Central memory CD4-positive, alpha-beta T cell (primary cell): ENCODE results near the gene ZBTB44.
"Not testable (repeated sequence)": the region's sequence is repeated elsewhere in the genome, so short reads cannot be mapped to it uniquely, and the experiment has no call there.

Source experiments
- DNase-seq: peaks from one replicate; pipeline ENCODE4 v3.0.0; 2022

ZBTB44 gene

DNA sequence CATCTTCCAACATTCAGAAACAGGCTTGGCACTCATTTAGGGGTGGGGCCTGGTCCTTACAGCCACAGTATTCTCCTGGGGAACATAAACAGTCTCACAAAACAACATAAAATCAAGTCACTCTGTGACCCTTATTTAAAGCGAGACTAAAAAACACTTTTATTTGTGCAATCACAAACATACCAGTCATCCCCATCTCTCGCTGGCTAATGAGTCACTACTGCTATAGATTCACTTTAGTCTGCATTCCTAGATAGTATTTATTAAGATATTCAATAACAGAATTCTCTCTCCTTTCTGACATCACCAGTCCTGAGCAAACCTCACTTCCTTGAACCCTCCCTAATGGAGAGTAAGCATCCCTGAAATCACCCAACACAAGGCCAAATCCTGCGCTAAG, 68.0 kb downstream of the ZBTB44 start:
- no peak for DNase-seq

GRCh38 chr11:130246270-130246669, 68.4 kb downstream of the ZBTB44 start:
- DNase-seq = no peak

- not testable (repeated sequence) for DNase-seq
Observed at GRCh38 chr11:130245375-130245774, 69.3 kb downstream of the ZBTB44 start.

GRCh38 chr11:130244848-130245247, 69.9 kb downstream of the ZBTB44 start:
- no peak for DNase-seq

GRCh38 chr11:130243816-130244215, 70.9 kb downstream of the ZBTB44 start:
- no peak for DNase-seq

DNA sequence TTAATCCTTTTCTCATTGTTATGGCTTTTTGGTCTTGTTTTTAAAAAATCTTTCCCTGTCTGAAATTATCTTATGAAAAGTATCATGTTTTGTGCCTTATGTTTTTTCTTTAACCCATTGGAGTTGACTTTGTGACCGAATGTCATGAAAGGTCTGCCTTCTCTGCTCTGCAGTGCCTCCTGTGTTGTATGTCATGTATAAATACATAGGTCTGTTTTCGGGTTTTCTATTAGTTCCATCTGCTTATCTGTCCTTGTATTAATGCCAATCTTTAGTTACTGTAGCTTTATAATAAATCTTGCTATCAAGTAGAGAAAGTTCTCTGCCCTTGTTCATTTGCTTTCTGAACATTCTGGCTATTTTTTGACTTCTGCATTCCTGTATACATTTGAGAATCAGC, 73.0 kb downstream of the ZBTB44 start:
- no peak for DNase-seq

GRCh38 chr11:130237282-130238006, 77.3 kb downstream of the ZBTB44 start:
- no peak for DNase-seq

DNA sequence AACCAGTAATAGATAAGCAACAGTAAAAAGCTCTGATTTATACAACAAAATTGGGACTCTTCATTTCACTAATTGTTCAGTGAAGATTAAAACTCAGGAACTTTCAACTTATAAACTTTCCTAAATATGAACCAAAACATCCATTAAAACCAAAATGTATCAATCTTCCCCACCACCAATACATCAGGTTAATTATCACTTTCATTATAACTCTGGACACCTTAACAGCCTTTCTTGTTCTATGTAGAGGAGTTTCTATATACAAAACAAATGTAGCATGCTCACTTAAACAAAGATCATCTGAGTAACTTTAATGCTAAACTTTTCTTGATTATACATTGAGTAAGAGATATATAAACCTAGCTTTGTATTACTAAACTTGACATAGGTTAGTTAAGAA, 80.4 kb downstream of the ZBTB44 start:
- DNase-seq = no peak

DNA sequence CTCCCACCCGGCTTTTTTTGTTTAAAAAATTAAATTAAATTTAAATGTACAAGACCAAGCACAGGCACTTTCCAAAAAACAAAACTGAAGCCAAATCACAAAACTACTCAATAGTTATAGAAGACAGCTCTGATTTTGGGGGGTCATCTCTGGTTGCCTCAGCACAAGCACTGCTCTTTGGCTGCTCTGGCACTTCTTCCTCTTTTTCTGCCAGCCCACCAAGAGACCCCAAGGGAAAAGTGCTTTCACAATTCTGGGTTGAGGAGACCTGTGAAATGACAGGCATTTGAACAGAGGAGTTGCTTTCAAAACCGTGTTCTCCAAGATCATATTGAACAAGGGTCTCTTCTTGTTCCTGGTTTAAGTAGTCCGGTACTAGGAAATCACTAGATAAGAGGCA, 80.8 kb downstream of the ZBTB44 start:
- DNase-seq = not testable (repeated sequence)

- not testable (repeated sequence) for DNase-seq
Observed at GRCh38 chr11:130233486-130233885, 81.2 kb downstream of the ZBTB44 start.

DNA sequence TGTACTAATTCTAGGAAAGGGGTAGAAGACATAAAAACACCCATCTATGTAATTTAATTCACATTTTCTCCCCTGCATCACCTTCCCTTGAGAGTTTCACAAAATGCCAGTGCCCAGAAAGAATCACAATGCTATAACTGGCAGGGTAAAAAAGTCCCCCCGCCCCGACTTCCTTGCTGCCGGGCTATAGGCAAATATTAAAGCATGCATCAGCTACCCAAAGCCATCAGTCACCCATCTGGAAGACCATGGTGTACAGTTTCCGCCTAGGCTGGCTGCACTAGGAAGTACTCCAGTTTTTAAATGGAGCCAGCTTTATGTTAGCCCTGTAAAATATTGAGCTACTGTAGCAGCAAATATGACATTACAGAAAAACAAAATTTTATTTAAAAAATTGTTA, 87.3 kb downstream of the ZBTB44 start:
- DNase-seq = no peak

DNA sequence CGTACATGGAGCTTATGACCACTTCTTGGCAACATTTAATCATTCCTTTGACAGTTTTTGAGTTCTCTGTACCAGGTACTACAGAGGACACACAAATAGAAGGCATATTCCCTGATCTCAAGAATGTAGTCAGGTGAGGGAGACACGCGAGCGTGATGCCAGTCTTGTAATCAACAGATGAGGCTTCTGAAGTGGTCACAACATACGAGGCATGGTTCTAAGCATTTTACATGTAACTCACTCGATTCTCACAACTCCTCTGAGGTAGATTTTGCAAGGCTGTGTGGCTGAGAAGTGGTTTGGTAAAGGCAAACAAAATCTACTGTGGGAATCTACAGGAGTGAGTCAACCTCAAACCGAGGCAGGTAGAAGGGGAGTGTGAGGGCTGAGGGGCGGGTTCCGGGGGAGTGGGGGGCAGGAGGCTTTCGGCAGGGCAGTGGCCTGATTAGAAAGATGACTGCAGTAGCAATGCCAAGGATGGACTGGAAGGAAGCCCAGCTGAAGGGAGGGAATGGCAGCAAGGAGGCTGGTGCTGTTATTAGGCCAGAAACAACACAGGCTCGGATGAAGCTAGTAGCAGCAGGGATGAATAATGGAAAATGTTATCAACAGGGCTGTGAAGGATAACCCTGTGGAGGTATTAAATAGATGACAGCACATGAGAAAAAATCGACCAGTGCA, 91.3 kb downstream of the ZBTB44 start:
- no peak for DNase-seq

GRCh38 chr11:130220311-130221035, 94.2 kb downstream of the ZBTB44 start:
- no peak for DNase-seq

GRCh38 chr11:130219148-130219547, 95.6 kb downstream of the ZBTB44 start:
- no peak for DNase-seq

- no peak for DNase-seq
Observed at GRCh38 chr11:130218501-130219070, 96.1 kb downstream of the ZBTB44 start.

DNA sequence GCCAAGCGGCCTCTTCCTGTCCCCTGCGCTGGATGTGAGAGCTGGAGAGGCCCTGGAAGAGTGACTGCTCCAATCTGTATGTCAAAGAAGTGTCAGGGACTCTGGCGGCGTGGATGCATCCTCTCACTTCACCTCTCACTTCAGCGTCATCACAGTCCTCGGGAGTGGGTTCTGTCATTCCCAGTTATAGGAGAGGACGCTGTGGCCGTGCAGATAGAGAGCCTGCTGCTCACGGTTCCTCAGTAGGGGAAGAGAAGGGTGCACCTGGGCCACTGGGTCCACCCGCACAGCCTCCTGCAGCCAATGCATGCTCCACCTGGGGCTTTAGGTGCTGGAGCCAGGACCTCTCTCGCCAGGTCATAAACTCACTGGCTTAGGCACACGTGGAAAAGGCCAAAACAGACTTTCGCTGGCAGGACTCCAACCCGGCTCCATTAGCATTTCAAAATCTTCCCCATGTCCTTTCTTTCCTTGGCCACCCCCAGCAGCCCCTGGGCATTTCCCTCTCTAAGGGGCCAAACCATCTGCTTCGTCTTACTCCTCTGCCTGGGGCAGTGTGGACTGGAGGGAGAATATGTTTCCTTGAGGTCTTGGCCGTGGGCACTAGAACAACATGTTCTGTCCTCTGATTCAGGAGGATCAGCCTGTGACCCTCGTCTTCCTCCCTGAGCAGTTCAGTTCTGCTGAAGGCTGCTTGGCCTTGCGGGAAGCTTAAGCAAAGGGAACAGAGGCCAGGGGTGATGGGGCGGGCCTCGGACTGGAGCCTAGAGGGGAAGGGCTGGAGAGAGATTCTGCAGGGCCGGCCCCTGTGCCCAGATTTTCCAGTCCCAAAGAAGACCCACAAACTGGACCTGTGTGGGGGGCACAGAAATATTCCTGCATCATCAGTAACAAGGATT, 97.3 kb downstream of the ZBTB44 start:
- no peak for DNase-seq

GRCh38 chr11:130216591-130217132, 98.1 kb downstream of the ZBTB44 start:
- DNase-seq = no peak

- no peak for DNase-seq
Observed at GRCh38 chr11:130216221-130216550, 98.5 kb downstream of the ZBTB44 start.

DNA sequence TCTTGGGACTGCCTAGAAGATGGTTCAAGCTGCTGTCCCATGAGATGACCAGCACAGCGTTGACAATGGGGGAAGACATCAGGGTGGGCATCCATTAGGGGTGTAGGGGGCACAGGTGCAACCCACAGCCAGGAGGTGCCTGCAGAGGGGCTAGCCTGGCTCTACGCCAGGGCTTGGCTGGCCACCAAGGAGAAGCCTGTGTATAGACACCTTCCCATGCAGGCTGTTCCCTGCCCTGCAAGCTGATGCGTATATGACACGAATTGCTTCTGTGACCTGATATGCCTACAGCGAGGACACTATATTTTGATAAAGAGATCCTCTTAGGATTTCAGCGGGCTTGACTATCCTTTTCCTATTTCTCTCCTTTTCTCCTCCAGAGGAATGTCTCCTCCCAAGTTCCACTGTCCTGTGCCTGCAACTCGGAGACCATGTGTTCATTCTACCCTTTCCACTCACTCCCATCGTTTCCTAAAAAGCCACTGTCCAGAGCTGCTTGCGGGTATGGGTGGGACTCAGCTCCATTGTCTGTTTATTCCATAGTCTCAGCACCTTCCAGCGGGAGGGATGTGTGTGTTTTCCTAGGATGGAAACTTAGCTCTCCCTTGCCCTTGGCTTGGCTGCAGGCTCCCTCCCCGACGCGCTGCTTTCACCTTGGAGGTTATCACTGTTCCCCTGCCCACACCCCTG, 99.0 kb downstream of the ZBTB44 start:
- no peak for DNase-seq

DNA sequence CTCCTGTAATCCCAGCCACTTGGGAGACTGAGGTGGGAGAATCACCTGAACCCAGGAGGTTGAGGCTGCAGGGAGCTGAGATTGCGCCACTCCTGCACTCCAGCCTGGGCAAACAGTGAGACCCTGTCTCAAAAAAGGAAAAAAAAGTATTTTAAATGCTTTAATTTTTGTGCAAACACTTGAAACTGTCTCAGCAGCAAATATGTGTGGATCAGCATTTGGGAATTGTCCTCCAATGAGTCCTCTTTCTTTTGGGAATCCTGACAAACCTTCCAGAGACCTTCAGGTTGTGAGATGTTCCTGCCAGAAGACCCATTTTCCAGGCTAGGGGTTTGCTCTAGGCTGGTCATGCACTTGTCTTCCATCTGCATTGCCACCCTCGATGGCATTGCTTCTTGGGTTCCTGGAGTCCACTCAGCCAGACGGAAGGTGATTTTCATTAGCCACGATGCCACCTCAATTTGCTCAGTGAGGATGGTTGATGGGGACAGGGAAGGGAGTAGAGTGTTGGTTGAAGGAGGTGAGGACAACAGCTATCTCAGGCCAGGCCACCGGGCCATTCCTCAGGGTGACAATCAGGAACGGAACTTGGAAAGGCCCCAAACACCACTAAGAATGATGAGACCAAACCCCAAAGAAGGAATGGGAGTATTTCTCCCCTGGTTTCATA, 99.7 kb downstream of the ZBTB44 start:
- DNase-seq = no peak

- DNase-seq = no peak
Observed at GRCh38 chr11:130213979-130214281, 100.8 kb downstream of the ZBTB44 start.
